ENCODE results near the gene UNC80.

DNA sequence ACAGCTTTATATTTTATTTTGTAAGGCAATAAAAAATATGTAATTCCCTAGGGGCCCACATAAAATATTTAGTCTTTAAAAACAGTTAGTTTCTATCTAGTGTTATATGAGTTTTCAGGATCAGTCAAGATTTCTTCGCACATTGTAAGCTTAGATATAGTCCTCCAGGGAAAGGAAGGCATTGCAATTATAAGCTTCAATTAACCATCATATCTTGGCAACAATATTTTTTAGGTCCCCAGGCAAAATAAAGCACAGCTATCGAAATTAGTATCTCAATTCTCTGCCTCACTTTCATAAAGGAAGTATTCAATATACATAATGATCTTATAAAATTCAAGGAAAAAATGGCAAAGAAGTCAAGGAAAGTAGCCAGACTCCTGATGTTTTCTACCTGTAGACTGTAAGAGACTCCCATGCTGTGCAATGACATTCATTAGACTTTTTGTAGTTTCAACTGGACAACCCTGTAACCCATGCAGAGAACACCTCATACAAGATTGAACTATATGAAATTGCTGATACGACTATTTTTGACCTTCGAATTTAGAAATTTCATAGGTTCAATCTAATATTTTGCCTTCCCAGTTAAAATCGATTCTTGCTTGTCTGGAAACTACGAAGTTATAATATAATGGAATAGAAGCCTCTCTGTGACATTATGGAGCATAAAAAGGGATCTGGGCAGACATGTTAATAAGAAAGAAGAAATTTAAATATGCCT, 96.8 kb downstream of the UNC80 start:
- TF ChIP-seq TAF1 (IDR thresholded peaks at IDR 0.05; ENCODE audit: borderline replicate concordance, low read depth, low read length) (no peak), YY1 (IDR thresholded peaks at IDR 0.05; ENCODE audit: low read depth) (no peak), RFX5 (IDR thresholded peaks at IDR 0.05; ENCODE audit: low read length) (no peak), CHD2 (IDR thresholded peaks at IDR 0.05; ENCODE audit: low read length, partially characterized antibody) (no peak)
- TF ChIP-seq, protein P1, sequence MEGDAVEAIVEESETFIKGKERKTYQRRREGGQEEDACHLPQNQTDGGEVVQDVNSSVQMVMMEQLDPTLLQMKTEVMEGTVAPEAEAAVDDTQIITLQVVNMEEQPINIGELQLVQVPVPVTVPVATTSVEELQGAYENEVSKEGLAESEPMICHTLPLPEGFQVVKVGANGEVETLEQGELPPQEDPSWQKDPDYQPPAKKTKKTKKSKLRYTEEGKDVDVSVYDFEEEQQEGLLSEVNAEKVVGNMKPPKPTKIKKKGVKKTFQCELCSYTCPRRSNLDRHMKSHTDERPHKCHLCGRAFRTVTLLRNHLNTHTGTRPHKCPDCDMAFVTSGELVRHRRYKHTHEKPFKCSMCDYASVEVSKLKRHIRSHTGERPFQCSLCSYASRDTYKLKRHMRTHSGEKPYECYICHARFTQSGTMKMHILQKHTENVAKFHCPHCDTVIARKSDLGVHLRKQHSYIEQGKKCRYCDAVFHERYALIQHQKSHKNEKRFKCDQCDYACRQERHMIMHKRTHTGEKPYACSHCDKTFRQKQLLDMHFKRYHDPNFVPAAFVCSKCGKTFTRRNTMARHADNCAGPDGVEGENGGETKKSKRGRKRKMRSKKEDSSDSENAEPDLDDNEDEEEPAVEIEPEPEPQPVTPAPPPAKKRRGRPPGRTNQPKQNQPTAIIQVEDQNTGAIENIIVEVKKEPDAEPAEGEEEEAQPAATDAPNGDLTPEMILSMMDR (IDR thresholded peaks at IDR 0.05), result no peak
- TF ChIP-seq, protein P2, sequence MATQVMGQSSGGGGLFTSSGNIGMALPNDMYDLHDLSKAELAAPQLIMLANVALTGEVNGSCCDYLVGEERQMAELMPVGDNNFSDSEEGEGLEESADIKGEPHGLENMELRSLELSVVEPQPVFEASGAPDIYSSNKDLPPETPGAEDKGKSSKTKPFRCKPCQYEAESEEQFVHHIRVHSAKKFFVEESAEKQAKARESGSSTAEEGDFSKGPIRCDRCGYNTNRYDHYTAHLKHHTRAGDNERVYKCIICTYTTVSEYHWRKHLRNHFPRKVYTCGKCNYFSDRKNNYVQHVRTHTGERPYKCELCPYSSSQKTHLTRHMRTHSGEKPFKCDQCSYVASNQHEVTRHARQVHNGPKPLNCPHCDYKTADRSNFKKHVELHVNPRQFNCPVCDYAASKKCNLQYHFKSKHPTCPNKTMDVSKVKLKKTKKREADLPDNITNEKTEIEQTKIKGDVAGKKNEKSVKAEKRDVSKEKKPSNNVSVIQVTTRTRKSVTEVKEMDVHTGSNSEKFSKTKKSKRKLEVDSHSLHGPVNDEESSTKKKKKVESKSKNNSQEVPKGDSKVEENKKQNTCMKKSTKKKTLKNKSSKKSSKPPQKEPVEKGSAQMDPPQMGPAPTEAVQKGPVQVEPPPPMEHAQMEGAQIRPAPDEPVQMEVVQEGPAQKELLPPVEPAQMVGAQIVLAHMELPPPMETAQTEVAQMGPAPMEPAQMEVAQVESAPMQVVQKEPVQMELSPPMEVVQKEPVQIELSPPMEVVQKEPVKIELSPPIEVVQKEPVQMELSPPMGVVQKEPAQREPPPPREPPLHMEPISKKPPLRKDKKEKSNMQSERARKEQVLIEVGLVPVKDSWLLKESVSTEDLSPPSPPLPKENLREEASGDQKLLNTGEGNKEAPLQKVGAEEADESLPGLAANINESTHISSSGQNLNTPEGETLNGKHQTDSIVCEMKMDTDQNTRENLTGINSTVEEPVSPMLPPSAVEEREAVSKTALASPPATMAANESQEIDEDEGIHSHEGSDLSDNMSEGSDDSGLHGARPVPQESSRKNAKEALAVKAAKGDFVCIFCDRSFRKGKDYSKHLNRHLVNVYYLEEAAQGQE (IDR thresholded peaks at IDR 0.05; ENCODE audit: low read depth, low read length), result no peak
- TF ChIP-seq, protein P3, sequence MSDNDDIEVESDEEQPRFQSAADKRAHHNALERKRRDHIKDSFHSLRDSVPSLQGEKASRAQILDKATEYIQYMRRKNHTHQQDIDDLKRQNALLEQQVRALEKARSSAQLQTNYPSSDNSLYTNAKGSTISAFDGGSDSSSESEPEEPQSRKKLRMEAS (IDR thresholded peaks at IDR 0.05; ENCODE audit: low read depth), result no peak
